ENCODE measurements around the gene NRXN2.

DNA sequence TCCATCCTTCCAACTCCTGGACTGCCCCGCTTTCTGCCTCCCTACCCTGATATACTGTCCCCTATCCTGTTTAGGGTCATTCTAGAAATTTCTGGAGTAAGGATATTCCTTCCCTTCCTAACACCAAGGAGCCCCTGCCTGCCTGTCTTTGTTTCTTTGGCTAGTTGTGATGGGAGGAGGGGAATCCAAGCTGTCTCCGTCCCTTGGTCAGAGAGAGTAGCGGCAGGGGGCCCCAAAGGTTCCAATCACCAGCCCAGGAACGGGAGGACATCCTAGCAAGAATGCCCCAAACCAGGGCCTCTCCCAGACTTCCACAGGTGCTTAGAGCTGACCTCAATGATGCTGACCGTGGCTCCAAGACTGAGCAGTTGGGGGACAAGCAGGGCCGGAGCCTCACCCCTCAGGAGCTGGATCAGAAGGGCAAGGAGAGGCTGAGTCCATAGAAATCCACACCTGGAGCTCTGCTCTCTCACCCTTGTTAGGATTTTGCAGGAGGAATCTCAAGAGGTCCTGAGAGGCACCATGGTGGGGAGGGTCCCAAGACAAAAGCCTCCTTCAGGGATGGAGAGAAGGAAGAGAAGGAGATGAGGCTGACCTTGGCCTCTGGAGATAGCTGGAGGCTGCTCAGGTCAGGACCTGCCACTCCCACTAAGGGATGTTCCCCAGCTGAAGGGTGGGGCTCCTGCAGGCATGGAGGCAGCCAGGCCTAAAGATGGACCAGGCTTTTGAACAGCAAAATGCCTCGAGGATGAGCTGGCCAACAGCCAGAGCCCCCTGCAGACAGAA, 118.3 kb downstream of the NRXN2 start:
- TF ChIP-seq, protein P1, sequence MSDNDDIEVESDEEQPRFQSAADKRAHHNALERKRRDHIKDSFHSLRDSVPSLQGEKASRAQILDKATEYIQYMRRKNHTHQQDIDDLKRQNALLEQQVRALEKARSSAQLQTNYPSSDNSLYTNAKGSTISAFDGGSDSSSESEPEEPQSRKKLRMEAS (IDR thresholded peaks at IDR 0.05; ENCODE audit: low read depth) = no peak
- no peak for TF ChIP-seq YY1 (IDR thresholded peaks at IDR 0.05; ENCODE audit: low read depth)
- TF ChIP-seq MXI1 (IDR thresholded peaks at IDR 0.05; ENCODE audit: low read depth, low read length) = no peak
- TF ChIP-seq, protein P2, sequence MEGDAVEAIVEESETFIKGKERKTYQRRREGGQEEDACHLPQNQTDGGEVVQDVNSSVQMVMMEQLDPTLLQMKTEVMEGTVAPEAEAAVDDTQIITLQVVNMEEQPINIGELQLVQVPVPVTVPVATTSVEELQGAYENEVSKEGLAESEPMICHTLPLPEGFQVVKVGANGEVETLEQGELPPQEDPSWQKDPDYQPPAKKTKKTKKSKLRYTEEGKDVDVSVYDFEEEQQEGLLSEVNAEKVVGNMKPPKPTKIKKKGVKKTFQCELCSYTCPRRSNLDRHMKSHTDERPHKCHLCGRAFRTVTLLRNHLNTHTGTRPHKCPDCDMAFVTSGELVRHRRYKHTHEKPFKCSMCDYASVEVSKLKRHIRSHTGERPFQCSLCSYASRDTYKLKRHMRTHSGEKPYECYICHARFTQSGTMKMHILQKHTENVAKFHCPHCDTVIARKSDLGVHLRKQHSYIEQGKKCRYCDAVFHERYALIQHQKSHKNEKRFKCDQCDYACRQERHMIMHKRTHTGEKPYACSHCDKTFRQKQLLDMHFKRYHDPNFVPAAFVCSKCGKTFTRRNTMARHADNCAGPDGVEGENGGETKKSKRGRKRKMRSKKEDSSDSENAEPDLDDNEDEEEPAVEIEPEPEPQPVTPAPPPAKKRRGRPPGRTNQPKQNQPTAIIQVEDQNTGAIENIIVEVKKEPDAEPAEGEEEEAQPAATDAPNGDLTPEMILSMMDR (IDR thresholded peaks at IDR 0.05) = no peak
- TF ChIP-seq POLR2AphosphoS5 (IDR thresholded peaks at IDR 0.05; ENCODE audit: low read depth, low read length) = no peak
- no peak for TF ChIP-seq GATA2 (CRISPR knock-in tag; IDR thresholded peaks at IDR 0.05)
- TF ChIP-seq EP300 (IDR thresholded peaks at IDR 0.05; ENCODE audit: borderline replicate concordance in 1 of 2, low read depth in 1 of 2, low read length in 1 of 2) = no peak
- no peak for TF ChIP-seq CHD2 (IDR thresholded peaks at IDR 0.05; ENCODE audit: low read length, partially characterized antibody)
- TF ChIP-seq GABPA (IDR thresholded peaks at IDR 0.05; ENCODE audit: low read depth) = no peak
- TF ChIP-seq SMC3 (IDR thresholded peaks at IDR 0.05; ENCODE audit: low read depth, low read length) = no peak
- TF ChIP-seq, protein P3, sequence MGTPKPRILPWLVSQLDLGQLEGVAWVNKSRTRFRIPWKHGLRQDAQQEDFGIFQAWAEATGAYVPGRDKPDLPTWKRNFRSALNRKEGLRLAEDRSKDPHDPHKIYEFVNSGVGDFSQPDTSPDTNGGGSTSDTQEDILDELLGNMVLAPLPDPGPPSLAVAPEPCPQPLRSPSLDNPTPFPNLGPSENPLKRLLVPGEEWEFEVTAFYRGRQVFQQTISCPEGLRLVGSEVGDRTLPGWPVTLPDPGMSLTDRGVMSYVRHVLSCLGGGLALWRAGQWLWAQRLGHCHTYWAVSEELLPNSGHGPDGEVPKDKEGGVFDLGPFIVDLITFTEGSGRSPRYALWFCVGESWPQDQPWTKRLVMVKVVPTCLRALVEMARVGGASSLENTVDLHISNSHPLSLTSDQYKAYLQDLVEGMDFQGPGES (IDR thresholded peaks at IDR 0.05; ENCODE audit: low read depth, low read length) = no peak
- no peak for TF ChIP-seq FOXM1 (IDR thresholded peaks at IDR 0.05; ENCODE audit: low read depth)
- TF ChIP-seq, protein P4, sequence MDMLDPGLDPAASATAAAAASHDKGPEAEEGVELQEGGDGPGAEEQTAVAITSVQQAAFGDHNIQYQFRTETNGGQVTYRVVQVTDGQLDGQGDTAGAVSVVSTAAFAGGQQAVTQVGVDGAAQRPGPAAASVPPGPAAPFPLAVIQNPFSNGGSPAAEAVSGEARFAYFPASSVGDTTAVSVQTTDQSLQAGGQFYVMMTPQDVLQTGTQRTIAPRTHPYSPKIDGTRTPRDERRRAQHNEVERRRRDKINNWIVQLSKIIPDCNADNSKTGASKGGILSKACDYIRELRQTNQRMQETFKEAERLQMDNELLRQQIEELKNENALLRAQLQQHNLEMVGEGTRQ (IDR thresholded peaks at IDR 0.05; ENCODE audit: borderline replicate concordance, low read depth, low read length) = no peak
- no peak for TF ChIP-seq TAF1 (IDR thresholded peaks at IDR 0.05; ENCODE audit: borderline replicate concordance, low read depth, low read length)
